ENCODE data around the gene ACOXL.
"Not testable (repeated sequence)": the region's sequence is repeated elsewhere in the genome, so short reads cannot be mapped to it uniquely, and the experiment has no call there.

ACOXL gene

DNA sequence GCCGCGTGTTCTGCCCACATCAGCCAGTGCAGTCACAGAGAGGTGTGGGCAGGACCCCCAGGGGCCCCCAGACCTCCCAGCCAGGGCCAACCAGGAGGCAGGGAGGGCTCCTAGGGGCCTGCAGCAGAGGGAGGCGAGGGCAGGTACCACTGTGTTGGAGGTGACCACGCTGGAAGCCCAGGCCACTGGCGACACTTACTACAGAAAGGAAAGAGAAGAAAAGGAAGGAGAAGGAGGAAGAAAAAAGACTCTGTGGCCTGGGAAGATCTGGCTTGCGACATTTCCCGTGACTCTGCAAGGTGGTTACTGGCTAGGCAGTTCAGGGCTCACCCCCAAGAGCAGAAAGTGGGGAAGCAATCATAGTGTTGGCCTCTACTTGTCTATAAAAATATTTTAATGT, 290.3 kb downstream of the ACOXL start:
- DNase-seq, result no peak

DNA sequence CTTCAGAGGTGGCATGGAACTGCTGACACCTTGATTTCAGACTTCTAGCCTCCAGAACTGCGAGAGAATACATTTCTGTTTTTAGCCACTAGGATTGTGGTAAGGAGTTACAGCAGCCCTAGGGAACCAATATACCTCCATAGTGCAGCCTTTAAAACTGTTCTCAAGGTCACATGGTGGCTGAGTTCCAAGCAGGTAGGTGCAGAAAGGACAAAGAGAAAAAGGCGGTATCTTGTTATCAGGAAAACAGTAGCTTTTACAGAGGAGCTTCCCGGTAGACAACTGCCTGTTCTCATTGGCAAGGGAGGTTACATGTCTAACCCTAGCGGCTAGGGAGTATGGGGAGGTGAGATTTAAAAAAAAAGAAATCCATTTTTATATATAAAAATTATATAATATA, 292.1 kb downstream of the ACOXL start:
- no peak for DNase-seq

DNA sequence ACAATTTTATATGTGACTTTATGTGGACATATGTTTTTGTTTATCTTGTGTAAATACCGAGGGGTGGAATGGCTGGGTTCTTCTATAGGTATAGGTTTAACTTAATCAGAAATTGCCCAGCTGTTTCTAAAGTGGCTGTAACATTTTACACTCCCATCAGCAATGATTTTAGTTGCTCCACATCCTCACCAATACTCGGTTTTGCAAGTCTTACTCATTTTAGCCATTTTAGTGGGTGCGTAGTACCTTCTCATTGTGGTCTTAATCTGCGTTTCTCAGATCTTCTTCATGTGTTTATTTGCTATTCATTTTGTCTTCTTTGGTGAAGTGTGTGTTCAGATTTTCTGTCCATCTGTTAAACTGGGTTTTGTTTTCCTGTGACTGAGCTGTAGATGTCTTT, 292.9 kb downstream of the ACOXL start:
- no peak for DNase-seq

DNA sequence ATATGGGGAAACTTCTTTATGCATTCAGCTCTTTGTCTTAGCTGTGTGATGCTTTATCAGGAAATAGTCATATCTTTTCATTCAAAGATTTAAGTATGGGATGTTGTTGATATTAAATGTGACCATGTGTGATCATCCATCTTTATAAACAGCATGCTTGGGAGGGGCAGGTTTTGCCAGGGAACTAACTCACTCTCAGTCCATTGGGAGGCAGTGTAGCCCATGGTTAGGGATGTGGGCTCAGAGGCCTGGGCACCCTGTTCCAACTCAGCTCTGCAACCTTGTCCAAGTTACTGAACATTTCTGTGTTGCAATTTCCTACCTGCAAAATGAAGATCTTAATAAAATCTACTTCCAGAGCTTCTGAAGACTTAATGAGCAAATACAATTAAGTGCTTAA, 296.3 kb downstream of the ACOXL start:
- DNase-seq, result no peak

DNA sequence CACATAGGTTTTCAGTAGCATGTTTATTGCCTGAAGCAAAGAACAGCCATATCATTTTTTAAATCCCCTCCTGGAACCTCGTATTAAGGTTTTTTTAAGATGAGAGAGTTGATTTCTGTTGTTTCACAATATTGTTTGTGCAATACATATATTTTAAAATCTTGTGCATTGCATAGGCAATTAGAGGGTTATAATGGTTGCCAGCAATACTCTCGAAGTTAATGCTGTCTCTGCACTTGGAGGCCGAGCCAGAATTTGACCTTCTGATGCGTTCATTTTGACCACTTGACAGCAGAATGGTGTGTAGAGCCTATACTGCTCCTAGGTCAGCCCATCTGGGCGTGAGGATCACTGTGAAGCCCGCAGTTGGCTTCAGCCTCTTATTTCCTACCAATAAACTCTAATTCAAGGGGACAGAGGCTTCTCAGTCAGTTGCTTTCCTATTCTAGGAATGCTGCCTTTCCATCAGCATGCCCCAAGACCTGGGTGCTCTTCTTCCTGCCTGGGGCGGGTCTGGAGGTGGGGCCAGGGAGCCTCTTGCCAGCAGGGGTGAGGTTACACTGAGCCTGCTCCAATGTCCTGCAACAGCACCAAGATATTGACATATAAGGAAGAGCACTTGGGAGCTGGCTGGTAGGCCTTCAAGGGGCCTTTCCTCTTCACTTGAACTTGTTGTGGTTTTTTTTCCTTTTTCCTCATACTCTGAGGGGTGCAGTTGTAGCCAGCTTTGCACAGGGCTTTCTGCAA, 297.0 kb downstream of the ACOXL start:
- DNase-seq, result no peak

DNA sequence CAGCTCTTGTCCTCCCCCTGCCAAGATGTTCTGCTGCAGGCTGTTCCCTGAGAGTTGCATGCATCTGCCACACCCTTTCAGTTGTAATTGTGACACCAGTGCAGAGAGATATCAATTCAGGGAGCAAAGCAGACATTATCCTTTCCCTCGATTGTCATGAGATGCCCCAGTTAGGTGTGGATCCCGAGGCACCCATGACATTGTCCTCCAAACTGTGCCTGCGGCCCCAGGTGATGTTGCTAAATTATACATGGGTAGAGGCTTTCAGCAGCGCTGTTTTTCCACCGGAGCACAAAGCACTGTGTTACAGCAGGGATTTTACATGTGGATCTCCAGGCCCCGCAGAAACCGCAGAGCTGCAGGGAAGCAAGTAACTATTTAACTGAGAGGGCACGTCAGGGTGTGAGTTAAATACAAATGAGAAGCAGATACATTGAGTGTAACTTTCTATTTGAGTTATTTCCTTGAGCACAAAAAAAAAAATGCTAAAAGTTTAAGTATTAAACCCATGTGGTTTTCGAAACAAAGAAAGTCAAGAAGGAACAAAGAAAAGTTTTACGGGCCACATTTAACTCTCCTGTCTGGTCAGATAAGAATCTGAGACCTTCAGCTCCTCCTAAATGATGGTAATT, 298.0 kb downstream of the ACOXL start:
- DNase-seq, result no peak

DNA sequence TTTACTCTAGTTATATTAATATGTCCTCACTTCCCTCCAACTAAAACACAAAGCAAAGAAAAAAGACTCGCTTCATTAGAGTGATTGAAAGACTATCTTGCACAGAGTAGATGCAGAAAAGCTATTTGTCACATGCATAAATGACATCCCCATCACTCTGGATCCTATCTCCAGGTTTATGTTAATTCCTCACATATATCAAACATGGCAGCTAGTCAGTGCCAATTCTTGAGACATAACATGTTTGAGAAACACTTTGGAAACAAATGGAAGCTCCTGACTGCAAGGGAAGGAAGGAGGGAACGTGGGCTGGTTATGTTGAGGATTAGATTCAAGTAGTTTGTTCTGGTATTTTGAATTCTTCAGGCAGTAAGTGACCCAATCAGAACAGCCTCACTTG, 298.6 kb downstream of the ACOXL start:
- no peak for DNase-seq

DNA sequence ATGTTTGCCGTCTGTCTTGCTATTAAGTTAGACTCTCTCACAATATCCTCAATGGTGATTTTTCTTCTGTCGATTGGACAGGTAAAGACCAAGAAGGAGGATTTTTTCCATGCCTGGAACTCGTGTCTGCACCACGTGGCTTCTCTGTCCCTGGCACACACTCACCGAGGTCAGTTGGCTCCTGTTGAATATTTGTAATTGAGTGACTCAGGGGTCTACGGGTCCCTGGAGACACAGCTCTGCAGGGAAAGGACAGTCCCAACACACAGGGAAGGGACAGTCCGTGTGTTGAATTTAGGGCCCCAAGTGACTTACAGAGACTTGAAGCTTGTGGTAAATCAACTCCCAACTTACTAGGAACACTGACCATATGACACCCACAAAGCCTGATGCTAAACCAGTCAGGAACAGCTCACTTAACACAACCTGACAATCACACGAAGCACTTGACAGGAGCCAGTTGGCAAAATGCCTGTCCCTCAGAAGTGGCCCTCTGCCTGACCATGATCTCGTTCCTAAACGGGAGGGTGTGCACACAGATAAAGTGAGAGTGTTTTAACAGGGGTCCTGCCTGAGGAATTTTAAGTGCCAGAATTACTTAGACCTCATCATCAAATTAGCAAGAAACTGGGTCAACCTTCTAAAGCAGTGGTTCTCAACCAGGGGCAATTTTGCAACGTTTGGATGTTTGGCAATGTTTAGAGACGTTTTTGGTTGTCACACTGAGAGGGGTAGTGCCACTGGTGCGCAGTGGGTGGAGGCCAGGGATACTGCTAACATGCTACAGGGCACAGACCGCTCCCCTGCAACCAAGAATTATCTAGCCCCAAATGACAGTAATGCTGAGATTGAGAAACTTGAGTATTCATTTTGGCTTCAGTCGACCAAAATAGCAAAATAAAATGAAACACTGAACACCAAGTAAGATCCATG, 299.4 kb downstream of the ACOXL start:
- DNase-seq, result no peak

DNA sequence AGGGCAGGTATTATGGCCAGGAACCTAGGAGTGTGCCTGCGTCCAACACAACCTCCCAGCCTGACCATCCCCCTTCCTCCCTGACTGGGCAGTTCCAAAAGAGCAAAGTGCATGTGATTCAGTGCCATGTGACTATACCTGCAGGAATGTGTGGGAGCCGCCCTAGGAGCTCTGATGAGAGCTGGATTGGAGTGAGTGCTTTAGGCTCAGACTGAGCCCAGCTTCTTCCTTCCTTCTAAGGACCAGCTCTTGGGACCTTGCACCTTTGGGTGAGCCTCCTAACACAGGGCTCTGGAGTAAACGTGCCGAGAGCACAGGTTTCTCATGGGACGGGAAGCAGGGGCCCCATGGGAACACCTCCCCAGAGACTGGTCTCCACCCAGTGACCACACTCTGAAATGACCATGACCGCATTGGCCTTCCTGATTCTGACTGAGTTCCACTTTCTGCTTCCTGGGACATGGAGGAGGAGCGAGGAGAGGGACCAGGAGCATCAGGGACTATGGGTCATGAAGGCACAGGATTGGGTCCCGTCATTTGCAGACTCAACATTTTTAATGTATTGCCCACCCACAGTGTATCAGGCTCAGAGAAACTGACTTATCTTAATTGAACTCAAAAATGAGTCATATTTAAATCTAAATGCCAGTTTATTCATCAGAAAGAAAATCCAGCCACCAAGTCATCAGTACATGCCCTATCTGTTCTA, 300.5 kb downstream of the ACOXL start:
- DNase-seq, result no peak

DNA sequence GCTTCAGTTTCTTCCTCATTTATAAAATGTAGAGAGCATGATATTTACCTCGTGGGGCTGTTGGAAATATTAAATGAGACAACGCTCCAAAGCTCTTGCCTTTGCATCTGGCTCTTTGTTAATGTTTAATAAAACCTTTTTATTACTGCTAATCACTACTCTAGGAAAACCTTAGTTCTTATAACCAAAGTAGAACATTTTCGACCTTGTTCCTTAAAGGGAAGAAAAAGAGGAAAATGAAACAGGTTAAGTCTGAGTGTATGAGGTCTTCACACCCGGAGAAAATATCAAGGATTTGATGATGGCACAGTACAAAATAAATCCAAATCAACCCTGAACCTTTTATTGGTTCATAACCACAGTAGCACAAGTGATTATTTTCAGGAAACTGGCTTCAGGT, 301.8 kb downstream of the ACOXL start:
- DNase-seq, result no peak

DNA sequence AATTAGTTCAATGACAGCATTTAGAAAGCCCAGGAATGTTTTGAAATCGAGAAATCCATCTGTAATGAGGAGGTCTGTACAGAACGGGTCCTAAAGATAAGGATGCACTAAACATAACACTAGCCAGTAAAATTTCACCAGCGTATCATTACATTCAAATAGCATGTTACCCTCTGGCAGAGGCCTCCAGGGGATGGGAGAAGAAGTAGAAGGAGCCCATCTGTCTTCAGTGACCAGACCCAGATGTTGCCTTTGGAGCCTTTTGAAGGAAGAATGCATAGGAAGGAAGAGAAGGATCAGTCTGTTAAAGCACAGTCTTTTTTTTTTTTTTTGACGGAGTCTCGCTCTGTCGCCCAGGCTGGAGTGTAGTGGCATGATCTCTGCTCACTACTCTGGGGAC, 302.2 kb downstream of the ACOXL start:
- DNase-seq, result no peak

DNA sequence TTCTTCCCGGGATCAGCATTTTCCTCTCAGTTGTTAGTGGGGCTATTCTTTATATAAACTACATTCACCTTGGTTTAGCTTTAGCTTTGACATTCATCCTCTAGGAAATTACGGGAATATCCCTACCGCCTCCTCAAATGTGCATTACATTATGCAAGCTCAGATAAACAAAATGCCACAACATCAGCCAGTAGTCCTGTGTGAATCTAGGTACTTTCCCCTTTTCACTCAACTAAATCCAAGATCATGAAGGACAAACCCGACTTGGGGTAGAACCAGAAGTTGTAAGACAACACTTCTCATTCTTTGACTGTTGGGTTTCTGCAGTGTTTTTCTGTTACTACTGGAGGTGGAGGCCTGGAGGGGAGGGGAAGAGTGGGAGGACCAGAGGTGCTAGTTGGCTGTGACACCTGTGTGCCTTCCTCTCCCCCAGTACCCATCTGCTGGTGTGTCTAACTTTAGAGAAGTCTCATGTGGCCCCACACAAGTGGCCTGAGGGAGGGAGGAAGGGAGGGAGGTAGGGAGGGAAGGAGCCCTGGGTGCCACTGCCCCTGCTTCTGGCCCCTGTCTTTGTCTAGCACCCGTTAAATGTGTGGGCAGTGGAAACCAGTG, 303.6 kb downstream of the ACOXL start:
- DNase-seq, result no peak

DNA sequence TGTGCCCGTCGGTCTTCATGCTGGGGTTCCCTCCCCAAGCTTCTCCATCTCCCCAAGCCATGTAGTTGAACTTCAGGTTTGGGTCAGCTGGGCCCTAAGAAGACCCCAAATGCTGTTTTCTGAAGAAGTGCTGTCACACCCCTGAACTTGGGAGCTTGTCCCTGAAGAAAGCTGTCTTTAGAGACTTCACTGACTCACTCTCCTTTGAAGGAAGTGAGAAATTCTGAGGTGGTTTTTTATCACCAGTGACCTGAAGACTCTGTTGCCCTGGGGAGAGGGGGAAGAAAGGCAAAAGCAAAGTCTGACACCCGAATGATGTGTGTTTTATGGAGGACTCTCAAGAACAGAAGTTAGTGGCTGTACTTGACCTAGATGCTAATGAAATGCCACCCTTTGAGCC, 304.8 kb downstream of the ACOXL start:
- no peak for DNase-seq

DNA sequence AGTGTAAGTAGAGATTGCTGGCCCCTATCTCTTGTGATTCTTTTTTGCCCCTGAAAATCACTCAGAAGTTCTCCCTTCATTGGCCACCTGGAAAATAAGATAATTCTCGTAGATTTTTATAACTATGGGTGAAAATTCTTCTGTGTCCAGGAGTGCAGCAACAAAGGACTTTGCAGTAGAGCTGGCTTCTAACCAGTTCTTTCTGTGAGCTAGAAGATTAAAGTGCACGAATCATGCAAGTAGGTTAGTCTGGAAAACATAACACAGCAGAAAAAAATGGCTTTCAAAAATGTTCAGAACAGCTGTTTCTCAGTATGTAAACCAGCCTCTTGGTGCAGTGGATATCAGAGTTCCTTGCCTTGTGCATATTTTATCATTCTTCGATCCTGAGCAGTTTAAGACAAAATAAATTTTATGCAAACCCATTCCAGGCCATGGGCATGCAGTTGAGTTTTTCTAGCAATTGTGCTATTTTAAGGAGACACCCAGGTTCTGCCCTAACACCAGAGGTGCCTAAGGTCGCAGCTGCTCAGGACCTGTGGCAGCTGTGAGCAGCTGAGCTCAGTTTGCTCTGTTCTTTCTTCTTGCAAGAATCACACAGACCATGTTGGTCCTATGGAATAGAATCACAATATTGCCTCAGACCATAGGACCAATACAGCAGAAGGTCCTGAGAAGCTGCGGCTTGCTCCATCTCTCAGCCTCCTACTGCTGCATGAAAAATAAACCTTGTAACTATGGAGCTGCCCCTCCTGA, 307.4 kb downstream of the ACOXL start:
- no peak for DNase-seq

DNA sequence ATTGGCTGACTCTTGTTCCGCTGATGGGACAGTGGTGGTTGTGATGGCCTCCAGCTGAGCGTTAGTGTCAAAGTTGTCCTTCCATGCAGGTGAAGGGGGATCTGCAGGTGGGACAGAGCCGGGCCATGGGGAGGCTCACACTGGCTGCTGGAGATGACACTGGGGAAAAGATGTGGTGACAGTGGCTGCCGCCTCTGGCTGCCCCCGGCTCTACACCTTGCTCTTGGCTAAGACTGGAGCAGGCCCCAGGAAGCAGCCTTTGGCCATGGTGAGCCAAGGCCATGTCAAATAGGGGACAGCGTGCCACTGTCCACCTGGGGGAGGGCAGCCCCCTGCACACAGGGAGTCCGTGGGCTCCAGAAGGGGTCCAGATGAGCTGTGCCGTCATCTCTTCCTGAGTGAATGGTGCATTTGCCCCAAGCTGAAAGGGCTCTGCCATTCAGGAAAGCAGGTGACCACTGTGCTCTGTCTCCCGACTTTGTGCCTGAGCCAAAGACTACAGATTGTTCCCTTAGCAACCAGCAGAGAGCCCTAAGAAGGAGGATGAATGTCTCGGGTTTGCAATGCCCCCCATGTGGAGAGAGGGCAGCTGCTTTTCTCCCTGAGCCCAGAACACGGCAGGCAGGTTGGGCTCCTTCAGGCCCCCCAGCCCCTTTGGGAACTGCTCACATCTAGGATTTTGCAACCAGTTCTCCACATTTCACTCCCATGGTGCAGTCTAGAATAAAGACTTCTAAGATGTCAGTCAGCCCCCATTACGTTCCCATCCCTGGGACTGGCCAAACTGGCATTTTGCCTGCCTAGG, 309.2 kb downstream of the ACOXL start:
- no peak for DNase-seq

DNA sequence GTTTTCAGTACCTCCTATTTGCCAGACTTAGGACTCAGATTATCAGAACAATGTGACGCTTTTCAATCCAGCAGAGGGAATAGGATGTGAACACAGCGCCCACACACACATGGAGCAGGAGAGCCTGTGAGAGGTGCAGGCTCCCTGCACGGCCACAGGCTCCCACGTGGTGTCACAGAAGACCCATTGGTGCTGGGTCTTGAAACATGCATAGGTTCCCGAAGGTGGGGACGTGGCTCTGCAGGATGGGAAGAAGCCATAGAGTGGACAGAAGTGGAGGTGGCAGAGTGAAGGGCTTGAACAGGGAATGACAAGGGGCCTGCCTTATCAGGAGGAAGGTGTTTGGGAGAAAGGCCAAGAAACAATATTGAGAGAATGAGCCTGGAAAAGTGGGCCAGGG, 309.9 kb downstream of the ACOXL start:
- DNase-seq, result no peak

DNA sequence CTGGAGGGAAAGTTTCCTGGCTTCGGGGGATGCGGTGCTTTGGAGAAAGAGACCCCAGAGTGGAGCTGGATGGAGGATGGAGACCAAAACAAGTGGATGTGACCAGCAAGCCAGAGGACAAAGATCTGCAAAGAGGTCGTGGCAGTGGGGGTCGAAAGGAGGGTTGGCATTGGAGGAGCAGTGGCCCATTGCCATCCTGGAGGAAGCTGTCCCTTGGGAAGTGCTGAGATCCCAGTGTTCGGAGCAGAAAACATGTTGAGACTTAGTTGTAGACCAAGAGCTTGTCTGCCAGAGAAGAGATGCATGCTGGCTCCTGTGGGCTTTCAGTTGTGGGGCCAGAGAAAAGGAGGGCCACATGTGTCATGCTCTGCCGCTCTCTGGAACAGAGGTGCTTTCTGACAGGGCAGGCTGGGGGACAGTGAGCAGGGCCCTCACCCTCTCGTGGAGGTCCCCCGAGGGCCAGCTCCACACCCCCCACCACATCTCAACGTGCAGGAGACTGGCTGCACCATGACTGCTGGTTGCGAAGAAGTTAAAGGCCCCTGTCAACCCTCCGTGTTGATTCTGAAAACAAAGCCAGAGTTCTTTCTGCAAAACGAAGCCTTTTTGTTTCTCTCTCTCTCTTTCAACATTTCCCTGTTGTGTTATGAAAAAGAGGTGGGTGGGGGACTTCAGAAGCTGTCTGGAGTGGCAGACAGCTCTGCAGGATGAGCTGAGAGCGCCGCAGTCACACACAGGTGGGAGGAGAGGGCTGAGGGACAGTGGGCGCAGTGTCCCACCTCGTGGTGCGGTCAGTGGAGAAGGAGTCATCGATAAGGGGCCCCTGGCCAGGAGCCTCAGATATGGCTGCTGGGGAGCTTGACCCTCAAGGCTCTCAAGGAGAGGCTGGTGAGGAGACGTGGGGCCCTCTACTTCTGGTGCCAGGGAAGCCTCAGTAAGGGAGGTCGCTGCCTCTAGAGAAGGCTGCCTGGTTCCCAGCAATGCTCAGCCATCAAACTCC, 310.7 kb downstream of the ACOXL start:
- DNase-seq, result no peak

DNA sequence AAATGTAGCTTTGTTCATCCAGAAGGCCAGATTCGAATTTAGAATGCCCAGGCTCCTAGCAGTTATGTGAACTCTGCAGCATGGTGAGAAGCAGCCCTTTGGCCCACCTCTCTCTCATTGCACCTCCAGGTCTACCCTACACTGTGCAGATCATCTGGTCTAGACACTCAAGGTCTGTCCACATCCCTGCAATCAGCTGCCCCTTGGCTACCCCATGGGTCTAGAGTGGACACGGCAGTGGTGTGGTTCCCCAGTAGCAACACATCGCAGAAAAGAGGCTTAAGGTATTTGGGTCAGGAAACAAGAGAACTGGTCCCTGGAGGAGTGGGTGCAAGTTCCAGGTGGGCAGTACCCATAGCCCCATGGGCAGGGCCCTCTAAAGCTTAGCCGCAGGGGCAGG, 311.7 kb downstream of the ACOXL start:
- DNase-seq, result no peak

DNA sequence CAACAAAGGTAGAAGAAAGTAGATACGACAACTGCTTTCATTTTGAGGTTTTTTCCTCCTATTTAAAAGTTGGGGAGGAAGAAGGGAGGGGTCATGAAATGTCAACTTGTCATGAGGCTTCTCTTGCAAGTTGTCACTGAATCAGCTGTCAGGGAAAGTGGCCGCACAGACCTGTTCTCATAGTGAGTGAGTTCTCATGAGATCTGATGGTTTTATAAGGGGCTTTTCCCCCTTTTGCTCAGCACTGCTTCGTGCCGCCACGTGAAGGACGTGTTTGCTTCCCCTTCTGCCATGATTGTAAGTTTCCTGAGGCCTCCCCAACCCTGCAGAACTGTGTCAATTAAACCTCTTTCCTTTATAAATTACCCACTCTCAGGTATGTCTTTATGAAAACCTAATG, 312.9 kb downstream of the ACOXL start:
- not testable (repeated sequence) for DNase-seq
